SK-N-SH treated with all-trans-retinoic acid at 6 μM for 48 hours (cell line): ENCODE data around the gene RSRP1.

Source experiments
- ARNTL ChIP-seq: fragments of 450-650 bp; formaldehyde crosslinking; IDR thresholded peaks from 2 replicates; pipeline ENCODE4 v1.5.0; 2020; ENCODE audit warnings: low read depth, mild to moderate bottlenecking, moderate library complexity, borderline replicate concordance
- BACH2 ChIP-seq: fragments of 250-450 bp; sonication (Bioruptor Pico); IDR thresholded peaks from 2 replicates; pipeline ENCODE4 v1.9.0; 2021; ENCODE audit warnings: mild to moderate bottlenecking, borderline replicate concordance
- PPARA ChIP-seq: fragments of 250-450 bp; sonication (Bioruptor Pico); IDR thresholded peaks from 2 replicates; pipeline ENCODE4 v1.5.0; 2020; ENCODE audit warnings: mild to moderate bottlenecking, borderline replicate concordance
- RARB ChIP-seq: fragments of 250-450 bp; sonication (Bioruptor Pico); IDR thresholded peaks from 2 replicates; pipeline ENCODE4 v1.8.0; 2021; ENCODE audit warnings: mild to moderate bottlenecking, moderate library complexity
- SNAI2 ChIP-seq: fragments of 250-450 bp; sonication (Bioruptor Pico); IDR thresholded peaks from 2 replicates; pipeline ENCODE4 v1.5.0; 2020; ENCODE audit warnings: mild to moderate bottlenecking, moderate library complexity
- TCF4 ChIP-seq: fragments of 250-450 bp; sonication (Bioruptor Pico); IDR thresholded peaks from 2 replicates; pipeline ENCODE4 v1.8.0; 2021; ENCODE audit warnings: mild to moderate bottlenecking, moderate library complexity, borderline replicate concordance
- ZC3H10 ChIP-seq: fragments of 250-450 bp; sonication (Bioruptor Pico); IDR thresholded peaks from 2 replicates; pipeline ENCODE4 v1.5.1; 2021; ENCODE audit warnings: mild to moderate bottlenecking, moderate library complexity
- ZFP3 ChIP-seq: fragments of 250-450 bp; sonication (Bioruptor Pico); IDR thresholded peaks from 2 replicates; pipeline ENCODE4 v1.5.0; 2020; ENCODE audit warnings: mild to moderate bottlenecking, moderate library complexity
- ZNF565 ChIP-seq: fragments of 450-650 bp; formaldehyde crosslinking; conservative IDR thresholded peaks from 2 replicates; pipeline ENCODE4 v1.5.0; 2020; ENCODE audit warnings: low read depth, mild to moderate bottlenecking, moderate library complexity
- TF ChIP-seq, protein P1 (sequence below): fragments of 250-450 bp; sonication (Bioruptor Pico); IDR thresholded peaks from 2 replicates; pipeline ENCODE4 v1.8.0; 2020; ENCODE audit warnings: mild to moderate bottlenecking, moderate library complexity, borderline replicate concordance

GRCh38 chr1:25255706-25256577 lies 8.7 kb upstream of the RSRP1 start:
- TF ChIP-seq ZFP3 (CRISPR knock-in tag) (no peak), SNAI2 (no peak), ARNTL (CRISPR knock-in tag) (no peak), ZC3H10 (no peak), PPARA (CRISPR knock-in tag) (no peak), TCF4 (CRISPR knock-in tag) (no peak), ZNF565 (no peak), RARB (CRISPR knock-in tag) (no peak), BACH2 (CRISPR knock-in tag) (no peak)
- TF ChIP-seq, protein P1, sequence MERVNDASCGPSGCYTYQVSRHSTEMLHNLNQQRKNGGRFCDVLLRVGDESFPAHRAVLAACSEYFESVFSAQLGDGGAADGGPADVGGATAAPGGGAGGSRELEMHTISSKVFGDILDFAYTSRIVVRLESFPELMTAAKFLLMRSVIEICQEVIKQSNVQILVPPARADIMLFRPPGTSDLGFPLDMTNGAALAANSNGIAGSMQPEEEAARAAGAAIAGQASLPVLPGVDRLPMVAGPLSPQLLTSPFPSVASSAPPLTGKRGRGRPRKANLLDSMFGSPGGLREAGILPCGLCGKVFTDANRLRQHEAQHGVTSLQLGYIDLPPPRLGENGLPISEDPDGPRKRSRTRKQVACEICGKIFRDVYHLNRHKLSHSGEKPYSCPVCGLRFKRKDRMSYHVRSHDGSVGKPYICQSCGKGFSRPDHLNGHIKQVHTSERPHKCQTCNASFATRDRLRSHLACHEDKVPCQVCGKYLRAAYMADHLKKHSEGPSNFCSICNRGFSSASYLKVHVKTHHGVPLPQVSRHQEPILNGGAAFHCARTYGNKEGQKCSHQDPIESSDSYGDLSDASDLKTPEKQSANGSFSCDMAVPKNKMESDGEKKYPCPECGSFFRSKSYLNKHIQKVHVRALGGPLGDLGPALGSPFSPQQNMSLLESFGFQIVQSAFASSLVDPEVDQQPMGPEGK (CRISPR knock-in tag): no peak
